ENCODE data around the gene FAM53C.

GRCh38 chr5:138346889-138347288 is 8.8 kb downstream of the FAM53C start:
- TF ChIP-seq GATA2 (IDR thresholded peaks at IDR 0.05; ENCODE audit: low read depth, low read length), result no peak
- TF ChIP-seq GATA3 (IDR thresholded peaks at IDR 0.05; ENCODE audit: low read depth, low read length), result no peak
